SU-DHL-6 (cell line): ENCODE measurements around the gene TBC1D5.

Experiments
- H2AFZ ChIP-seq: fragments of 200-600 bp; sonication (generic); 2 replicates; pipeline ENCODE4 v1.6.1; 2014; ENCODE audit warnings: low read depth, mild to moderate bottlenecking, moderate library complexity, mixed read lengths, antibody characterized with exemption, low read length; ENCODE audit not compliant: severe bottlenecking
- H3F3A ChIP-seq: fragments of 200-600 bp; shearing (Covaris generic); 2 replicates; pipeline ENCODE4 v1.6.0; 2016; ENCODE audit warnings: antibody characterized with exemption, mild to moderate bottlenecking; ENCODE audit not compliant: insufficient read depth
- H3K27ac ChIP-seq: fragments of 200-600 bp; sonication (generic); 2 replicates; pipeline ENCODE4 v1.5.1; 2016; ENCODE audit warnings: low read depth, mild to moderate bottlenecking, low read length, moderate library complexity, mixed read lengths
- H3K27me3 ChIP-seq: fragments of 200-600 bp; sonication (generic), shearing (Covaris generic); 2 replicates; pipeline ENCODE4 v1.6.0; 2014; ENCODE audit warnings: mild to moderate bottlenecking, low read length
- H3K36me3 ChIP-seq: fragments of 200-600 bp; sonication (generic); 2 replicates; pipeline ENCODE4 v1.6.1; 2014; ENCODE audit warnings: mild to moderate bottlenecking, low read length, mixed read lengths
- H3K4me2 ChIP-seq: fragments of 300-600, 200-600 bp; shearing (Covaris generic), sonication (generic); 2 replicates; pipeline ENCODE4 v1.6.0; 2014; ENCODE audit warnings: low read length, low read depth, mild to moderate bottlenecking; ENCODE audit not compliant: poor library complexity, severe bottlenecking
- H3K4me3 ChIP-seq: fragments of 200-600 bp; sonication (generic); 2 replicates; pipeline ENCODE4 v1.5.1; 2014; ENCODE audit warnings: antibody characterized with exemption, low read length, mild to moderate bottlenecking, mixed read lengths; ENCODE audit not compliant: insufficient read depth, poor library complexity, severe bottlenecking
- H3K79me2 ChIP-seq: fragments of 200-600 bp; sonication (generic); 2 replicates; pipeline ENCODE4 v1.6.1; 2014; ENCODE audit warnings: mild to moderate bottlenecking, low read length, moderate library complexity; ENCODE audit not compliant: insufficient read depth
- H3K9ac ChIP-seq: fragments of 200-600 bp; sonication (generic); 2 replicates; pipeline ENCODE4 v1.7.0; 2014; ENCODE audit warnings: mild to moderate bottlenecking, low read length
- H3K9me2 ChIP-seq: fragments of 200-600 bp; sonication (generic); replicated peaks from 2 replicates; pipeline ENCODE4 v1.6.1; 2014; ENCODE audit warnings: low read length; ENCODE audit not compliant: insufficient read depth
- H3K9me3 ChIP-seq: fragments of 200-600 bp; sonication (generic); 2 replicates; pipeline ENCODE4 v1.6.1; 2014; ENCODE audit warnings: low read length, mixed read lengths; ENCODE audit not compliant: insufficient read depth
- H4K20me1 ChIP-seq: fragments of 200-600 bp; sonication (generic); 2 replicates; pipeline ENCODE4 v1.6.1; 2014; ENCODE audit warnings: low read depth, mild to moderate bottlenecking, antibody characterized with exemption, low read length, moderate library complexity, mixed read lengths
- EZH2phosphoT487 ChIP-seq: fragments of 200-600 bp; sonication (generic), shearing (Covaris generic); conservative IDR thresholded peaks from 2 replicates; pipeline ENCODE4 v1.6.1; 2018; ENCODE audit warnings: mild to moderate bottlenecking, antibody characterized with exemption, low read length, moderate library complexity, mixed read lengths
- TF ChIP-seq, protein P1 (sequence below): fragments of 200-600 bp; sonication (generic); IDR thresholded peaks from one replicate; pipeline ENCODE4 v1.5.1; 2017; ENCODE audit warnings: antibody characterized with exemption, mild to moderate bottlenecking, low read length, moderate library complexity; ENCODE audit not compliant: insufficient read depth, poor library complexity, severe bottlenecking

Gene TBC1D5

DNA sequence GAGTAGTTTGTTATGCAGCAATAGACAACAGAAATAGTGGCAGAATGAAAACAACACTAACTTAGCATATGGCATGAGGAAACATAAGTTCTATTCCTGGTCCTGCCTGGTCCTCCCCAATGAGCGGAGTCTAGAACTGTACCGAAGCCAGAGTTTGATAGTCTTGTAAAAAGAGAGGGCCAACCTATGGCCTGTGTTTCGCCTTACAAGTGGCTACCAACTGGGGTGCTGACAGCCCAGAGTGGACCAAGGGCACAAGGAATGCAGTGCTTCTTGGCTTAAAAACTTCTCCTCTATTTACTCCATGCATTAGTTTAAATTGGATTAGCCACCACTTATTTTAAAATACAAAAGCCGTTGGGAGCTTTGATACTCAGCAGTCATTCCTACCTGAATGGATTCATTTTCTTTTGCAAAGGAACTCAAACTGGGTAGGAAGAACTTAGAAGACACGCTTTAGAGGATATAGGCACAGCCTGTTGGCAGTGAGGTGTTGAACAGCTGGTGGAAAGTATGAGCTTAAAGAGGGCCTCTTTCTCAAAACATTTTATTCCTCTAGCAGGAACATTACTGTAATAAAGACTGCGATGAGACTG, 554.7 kb downstream of the TBC1D5 start:
- TF ChIP-seq, protein P1, sequence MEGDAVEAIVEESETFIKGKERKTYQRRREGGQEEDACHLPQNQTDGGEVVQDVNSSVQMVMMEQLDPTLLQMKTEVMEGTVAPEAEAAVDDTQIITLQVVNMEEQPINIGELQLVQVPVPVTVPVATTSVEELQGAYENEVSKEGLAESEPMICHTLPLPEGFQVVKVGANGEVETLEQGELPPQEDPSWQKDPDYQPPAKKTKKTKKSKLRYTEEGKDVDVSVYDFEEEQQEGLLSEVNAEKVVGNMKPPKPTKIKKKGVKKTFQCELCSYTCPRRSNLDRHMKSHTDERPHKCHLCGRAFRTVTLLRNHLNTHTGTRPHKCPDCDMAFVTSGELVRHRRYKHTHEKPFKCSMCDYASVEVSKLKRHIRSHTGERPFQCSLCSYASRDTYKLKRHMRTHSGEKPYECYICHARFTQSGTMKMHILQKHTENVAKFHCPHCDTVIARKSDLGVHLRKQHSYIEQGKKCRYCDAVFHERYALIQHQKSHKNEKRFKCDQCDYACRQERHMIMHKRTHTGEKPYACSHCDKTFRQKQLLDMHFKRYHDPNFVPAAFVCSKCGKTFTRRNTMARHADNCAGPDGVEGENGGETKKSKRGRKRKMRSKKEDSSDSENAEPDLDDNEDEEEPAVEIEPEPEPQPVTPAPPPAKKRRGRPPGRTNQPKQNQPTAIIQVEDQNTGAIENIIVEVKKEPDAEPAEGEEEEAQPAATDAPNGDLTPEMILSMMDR, result no peak
- no peak for TF ChIP-seq EZH2phosphoT487
- Histone ChIP-seq H4K20me1 (no peaks in the 10 kb centered on the region), H3K27ac (no peak overlapping the region), H3K27me3 (no peaks in the 10 kb centered on the region), H3K36me3 (0 out of 2 replicates have a peak, but pooled peaks cover 3% of the 10 kb centered on the region), H3K4me2 (no peak overlapping the region), H3K4me3 (no peak overlapping the region), H3K9me2 (no peaks in the 10 kb centered on the region), H2AFZ (no peak overlapping the region), H3F3A (no peaks in the 10 kb centered on the region), H3K79me2 (no peaks in the 10 kb centered on the region), H3K9me3 (no peaks in the 10 kb centered on the region), H3K9ac (no peak overlapping the region)

DNA sequence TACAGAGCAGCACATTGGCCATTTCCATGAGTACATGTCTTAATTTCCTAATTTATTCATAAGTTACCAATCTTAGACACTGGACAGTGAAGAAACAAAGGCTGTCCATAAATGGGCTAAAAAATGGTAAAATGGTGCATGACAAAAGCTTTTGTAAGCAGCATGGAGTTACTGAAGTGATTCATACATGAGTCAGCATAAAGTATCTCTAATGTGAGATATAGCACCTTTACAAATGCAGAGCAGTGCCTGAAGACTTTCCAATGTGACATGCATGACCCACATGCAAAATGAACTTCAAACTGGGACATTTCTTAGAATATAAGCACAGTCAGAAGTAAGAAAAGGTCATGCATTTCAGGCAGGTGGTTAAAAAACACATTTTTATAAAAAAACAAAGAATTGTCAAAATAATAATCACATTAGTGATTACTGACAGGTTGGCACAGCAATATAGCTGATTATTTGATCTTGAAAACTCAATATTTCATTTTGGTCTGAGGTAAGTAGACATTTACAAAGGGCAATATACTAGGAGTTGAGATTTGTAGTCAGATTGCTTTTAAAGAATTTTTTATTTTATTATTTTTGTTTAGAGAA, 558.4 kb downstream of the TBC1D5 start:
- Histone ChIP-seq H3K27ac (no peak overlapping the region), H3K4me3 (no peak overlapping the region), H2AFZ (no peak overlapping the region), H3K9ac (no peak overlapping the region), H3K9me2 (no peaks in the 10 kb centered on the region), H3K79me2 (no peaks in the 10 kb centered on the region), H3K9me3 (no peaks in the 10 kb centered on the region), H3K36me3 (0 out of 2 replicates have a peak, but pooled peaks cover 3% of the 10 kb centered on the region), H4K20me1 (no peaks in the 10 kb centered on the region), H3F3A (no peaks in the 10 kb centered on the region), H3K4me2 (no peak overlapping the region), H3K27me3 (no peaks in the 10 kb centered on the region)
- TF ChIP-seq, protein P1, result no peak
- TF ChIP-seq EZH2phosphoT487, result no peak

DNA sequence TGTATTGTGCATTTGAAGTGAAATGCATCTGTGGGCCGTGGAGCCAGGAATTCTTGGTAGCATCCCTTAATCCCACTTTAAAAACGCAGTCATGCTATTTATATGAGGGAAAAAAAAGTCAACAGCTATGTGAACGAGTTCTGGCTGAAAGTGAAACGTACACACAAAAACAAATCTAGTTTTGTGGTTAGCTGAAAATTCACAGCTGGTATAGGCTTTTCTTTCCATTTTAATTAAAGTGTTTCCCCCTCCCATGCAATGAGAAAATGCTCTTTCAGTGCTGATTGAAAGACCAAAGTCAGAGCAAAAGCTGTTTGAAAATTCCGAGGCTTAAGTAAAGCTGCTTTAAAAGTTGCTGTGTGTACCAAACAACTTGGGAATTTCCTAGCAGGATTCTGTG, 560.3 kb downstream of the TBC1D5 start:
- H3K36me3 ChIP-seq, result 0 out of 2 replicates have a peak, but pooled peaks cover 3% of the 10 kb centered on the region
- H3K27ac ChIP-seq, result no peak overlapping the region
- H4K20me1 ChIP-seq, result no peaks in the 10 kb centered on the region
- H3K4me2 ChIP-seq, result no peak overlapping the region
- no peaks in the 10 kb centered on the region for H3K27me3 ChIP-seq
- no peak overlapping the region for H3K4me3 ChIP-seq
- H3F3A ChIP-seq, result no peaks in the 10 kb centered on the region
- no peaks in the 10 kb centered on the region for H3K79me2 ChIP-seq
- H3K9me2 ChIP-seq, result no peaks in the 10 kb centered on the region
- no peaks in the 10 kb centered on the region for H3K9me3 ChIP-seq
- H3K9ac ChIP-seq, result no peak overlapping the region
- no peak overlapping the region for H2AFZ ChIP-seq
- TF ChIP-seq, protein P1, result no peak
- TF ChIP-seq EZH2phosphoT487, result no peak
